Activated CD4-positive, alpha-beta memory T cell treated with anti-CD3 and anti-CD28 coated beads for 36 hours (primary cell): ENCODE results near the gene KRAS. TPM values are rescaled to one million over a fixed set of nuclear protein-coding genes. Genes with fewer than 3 reads are reported as not detected.

Experiments
- CTCF ChIA-PET: fragments of 350-600 bp; sonication (Branson Sonifier 250); formaldehyde crosslinking; loops from one replicate; lab custom pipeline; 2021; ENCODE audit warnings: antibody characterized with exemption, inconsistent platforms; lab: Charles Lee
- POLR2A ChIA-PET: fragments of 350-600 bp; sonication (Branson Sonifier 250); formaldehyde crosslinking; loops from one replicate; lab custom pipeline; 2021; ENCODE audit warnings: antibody characterized with exemption; lab: Charles Lee
- DNase-seq: peaks from one replicate; pipeline ENCODE4 v3.0.0-alpha.2; 2020
- H3K27ac Mint-ChIP-seq: one replicate; pipeline ENCODE4 v1.8.0; 2021; ENCODE audit warnings: mixed read lengths
- H3K27me3 Mint-ChIP-seq: one replicate; pipeline ENCODE4 v1.8.0; 2021; ENCODE audit warnings: mixed read lengths
- H3K36me3 Mint-ChIP-seq: one replicate; pipeline ENCODE4 v1.8.0; 2021; ENCODE audit warnings: mixed read lengths
- H3K4me1 Mint-ChIP-seq: one replicate; pipeline ENCODE4 v1.8.0; 2021; ENCODE audit warnings: low read depth, mixed read lengths
- H3K4me3 Mint-ChIP-seq: one replicate; pipeline ENCODE4 v1.8.0; 2021; ENCODE audit warnings: mild to moderate bottlenecking, mixed read lengths
- H3K9me3 Mint-ChIP-seq: one replicate; pipeline ENCODE4 v1.8.0; 2021; ENCODE audit warnings: mixed read lengths
- intact Hi-C: fragments of 100-400 bp; cut with micrococcal nuclease; formaldehyde crosslinking; loops from one replicate; pipeline ENCODE4 v1.15.1; 2023
- total RNA-seq, 2 experiments: library from RNA; stranded (reverse); gene quantifications; one replicate each; pipeline ENCODE4 v1.2.3, GENCODE V29; 2021

Gene KRAS
- total RNA-seq, 2 experiments from 2014 or later = 15.9 to 17.8 TPM

GRCh38 chr12:25253371-25254068 lies 2.8 kb upstream of the KRAS start:
- Mint-ChIP-seq H3K27ac (no peak overlapping the region), H3K36me3 (peaks cover 3% of the 10 kb centered on the region), H3K9me3 (no peaks in the 10 kb centered on the region), H3K4me3 (no peak overlapping the region), H3K4me1 (peaks cover 19% of the 10 kb centered on the region), H3K27me3 (no peaks in the 10 kb centered on the region)
- CTCF ChIA-PET = interaction anchor here (1.7 kb wide), 1 partner anchor 134 kb away, joined by 4 read pairs; no protein-coding TSS in a partner anchor
- peak; percentile 16 for DNase-seq
- intact Hi-C loops = no loop called here
- POLR2A ChIA-PET = no interaction called here

- H3K27me3 Mint-ChIP-seq = no peaks in the 10 kb centered on the region
- no peak for DNase-seq
- no peak overlapping the region for H3K27ac Mint-ChIP-seq
- CTCF ChIA-PET = interaction anchor here (1.7 kb wide), 1 partner anchor 135 kb away, joined by 4 read pairs; no protein-coding TSS in a partner anchor
- H3K9me3 Mint-ChIP-seq = no peaks in the 10 kb centered on the region
- intact Hi-C loops = no loop called here
- peaks cover 3% of the 10 kb centered on the region for H3K36me3 Mint-ChIP-seq
- POLR2A ChIA-PET = no interaction called here
- H3K4me1 Mint-ChIP-seq = peaks cover 23% of the 10 kb centered on the region
- H3K4me3 Mint-ChIP-seq = no peak overlapping the region
Measured at GRCh38 chr12:25252946-25253345, 2.2 kb upstream of the KRAS start.

- no peak overlapping the region for H3K27ac Mint-ChIP-seq
- CTCF ChIA-PET = interaction anchor here (1.1 kb wide), 1 partner anchor 131 kb away, joined by 3 read pairs; no protein-coding TSS in a partner anchor
- H3K36me3 Mint-ChIP-seq = peaks cover 8% of the 10 kb centered on the region
- H3K4me1 Mint-ChIP-seq = peaks cover 29% of the 10 kb centered on the region
- no peaks in the 10 kb centered on the region for H3K9me3 Mint-ChIP-seq
- H3K4me3 Mint-ChIP-seq = peak overlapping the region; percentile 78
- POLR2A ChIA-PET = no interaction called here
- no peaks in the 10 kb centered on the region for H3K27me3 Mint-ChIP-seq
- DNase-seq = no peak
- intact Hi-C loops = loop anchor here (2.0 kb wide), 2 partner anchors 17 to 199 kb away; a partner anchor contains a TSS
Measured at GRCh38 chr12:25251769-25252168, 1.0 kb upstream of the KRAS start.

GRCh38 chr12:25249931-25250738 lies 594 bp downstream of the KRAS start:
- ChIA-PET POLR2A (interaction anchor here (0.7 to 1.0 kb wide), 5 partner anchors 8 to 135 kb away, joined by 3 to 8 read pairs (median 3); no protein-coding TSS in a partner anchor), CTCF (interaction anchor here (1.0 to 1.2 kb wide), 2 partner anchors 9 kb away, joined by 3 to 7 read pairs; no protein-coding TSS in a partner anchor)
- peak overlapping the region; percentile 82 for H3K27ac Mint-ChIP-seq
- DNase-seq = peak; percentile 64
- H3K4me3 Mint-ChIP-seq = peak overlapping the region; percentile 91
- H3K27me3 Mint-ChIP-seq = no peaks in the 10 kb centered on the region
- no peaks in the 10 kb centered on the region for H3K9me3 Mint-ChIP-seq
- peaks cover 35% of the 10 kb centered on the region for H3K4me1 Mint-ChIP-seq
- H3K36me3 Mint-ChIP-seq = peaks cover 16% of the 10 kb centered on the region
- intact Hi-C loops = loop anchor here (1.0 to 10.0 kb wide), 5 partner anchors 19 to 255 kb away; partner anchors contain the start of genes DNAI7 and ETFRF1

GRCh38 chr12:25248732-25249131 lies 2.0 kb downstream of the KRAS start:
- Mint-ChIP-seq H3K4me1 (peaks cover 35% of the 10 kb centered on the region), H3K9me3 (no peaks in the 10 kb centered on the region), H3K27ac (no peak overlapping the region), H3K4me3 (no peak overlapping the region), H3K36me3 (peaks cover 16% of the 10 kb centered on the region), H3K27me3 (no peaks in the 10 kb centered on the region)
- no peak for DNase-seq
- CTCF ChIA-PET = interaction anchor here (0.6 to 1.2 kb wide), 2 partner anchors 7 to 529 kb away, joined by 3 read pairs; no protein-coding TSS in a partner anchor
- POLR2A ChIA-PET = interaction anchor here (1.1 kb wide), 1 partner anchor 139 kb away, joined by 4 read pairs; no protein-coding TSS in a partner anchor
- intact Hi-C loops = loop anchor here (10.0 kb wide), 1 partner anchor 254 kb away; no protein-coding TSS in a partner anchor

GRCh38 chr12:25248137-25248536 lies 2.6 kb downstream of the KRAS start:
- no peak for DNase-seq
- peaks cover 34% of the 10 kb centered on the region for H3K4me1 Mint-ChIP-seq
- H3K36me3 Mint-ChIP-seq = peaks cover 16% of the 10 kb centered on the region
- H3K9me3 Mint-ChIP-seq = no peaks in the 10 kb centered on the region
- no peaks in the 10 kb centered on the region for H3K27me3 Mint-ChIP-seq
- no peak overlapping the region for H3K27ac Mint-ChIP-seq
- no peak overlapping the region for H3K4me3 Mint-ChIP-seq
- ChIA-PET CTCF (interaction anchor here (0.6 kb wide), 1 partner anchor 528 kb away, joined by 3 read pairs; no protein-coding TSS in a partner anchor), POLR2A (interaction anchor here (1.1 kb wide), 1 partner anchor 140 kb away, joined by 4 read pairs; no protein-coding TSS in a partner anchor)
- intact Hi-C loops = loop anchor here (10.0 kb wide), 1 partner anchor 253 kb away; no protein-coding TSS in a partner anchor

- H3K9me3 Mint-ChIP-seq = no peaks in the 10 kb centered on the region
- H3K4me1 Mint-ChIP-seq = peaks cover 37% of the 10 kb centered on the region
- H3K27me3 Mint-ChIP-seq = no peaks in the 10 kb centered on the region
- DNase-seq = no peak
- intact Hi-C loops = loop anchor here (10.0 kb wide), 1 partner anchor 251 kb away; no protein-coding TSS in a partner anchor
- ChIA-PET POLR2A (interaction anchor here (0.8 kb wide), 1 partner anchor 142 kb away, joined by 4 read pairs; no protein-coding TSS in a partner anchor), CTCF (no interaction called here)
- no peak overlapping the region for H3K4me3 Mint-ChIP-seq
- H3K36me3 Mint-ChIP-seq = peaks cover 22% of the 10 kb centered on the region
- no peak overlapping the region for H3K27ac Mint-ChIP-seq
Measured at GRCh38 chr12:25245491-25245890, 5.2 kb downstream of the KRAS start.

- Mint-ChIP-seq H3K4me1 (peaks cover 31% of the 10 kb centered on the region), H3K4me3 (no peak overlapping the region), H3K27ac (no peak overlapping the region), H3K36me3 (peaks cover 27% of the 10 kb centered on the region), H3K27me3 (no peaks in the 10 kb centered on the region), H3K9me3 (no peaks in the 10 kb centered on the region)
- no peak for DNase-seq
- POLR2A ChIA-PET = no interaction called here
- intact Hi-C loops = loop anchor here (10.0 kb wide), 1 partner anchor 249 kb away; no protein-coding TSS in a partner anchor
- CTCF ChIA-PET = no interaction called here
Measured at GRCh38 chr12:25243680-25243990, 7.1 kb downstream of the KRAS start.

GRCh38 chr12:25242981-25243679 lies 7.6 kb downstream of the KRAS start:
- ChIA-PET POLR2A (interaction anchor here (1.1 kb wide), 1 partner anchor 8 kb away, joined by 4 read pairs; the partner anchor contains the start of gene KRAS), CTCF (interaction anchor here (0.9 to 1.9 kb wide), 2 partner anchors 82 to 129 kb away, joined by 3 to 12 read pairs; no protein-coding TSS in a partner anchor)
- no peaks in the 10 kb centered on the region for H3K27me3 Mint-ChIP-seq

GRCh38 chr12:25241167-25242020 lies 9.3 kb downstream of the KRAS start:
- Mint-ChIP-seq H3K36me3 (peaks cover 22% of the 10 kb centered on the region), H3K27ac (no peak overlapping the region), H3K27me3 (no peaks in the 10 kb centered on the region), H3K4me1 (peaks cover 26% of the 10 kb centered on the region), H3K9me3 (no peaks in the 10 kb centered on the region), H3K4me3 (no peak overlapping the region)
- intact Hi-C loops = loop anchor here (1.0 to 10.0 kb wide), 2 partner anchors 146 to 247 kb away; no protein-coding TSS in a partner anchor
- ChIA-PET POLR2A (interaction anchor here (1.3 kb wide), 2 partner anchors 136 to 144 kb away, joined by 3 to 4 read pairs; no protein-coding TSS in a partner anchor), CTCF (interaction anchor here (0.6 to 2.1 kb wide), 43 partner anchors 8 to 626 kb away, joined by 3 to 15 read pairs (median 4); partner anchors contain the start of genes DNAI7, ETFRF1 and KRAS)
- no peak for DNase-seq

More at GRCh38 chr12:25242981-25243679, 7.6 kb downstream of the KRAS start:
- H3K4me1 Mint-ChIP-seq = peaks cover 27% of the 10 kb centered on the region
- no peak overlapping the region for H3K4me3 Mint-ChIP-seq
- DNase-seq = no peak
- no peaks in the 10 kb centered on the region for H3K9me3 Mint-ChIP-seq
- intact Hi-C loops = loop anchor here (10.0 kb wide), 1 partner anchor 248 kb away; no protein-coding TSS in a partner anchor
- H3K27ac Mint-ChIP-seq = no peak overlapping the region
- peaks cover 27% of the 10 kb centered on the region for H3K36me3 Mint-ChIP-seq
